ENCODE data around the gene SMAD5. TPM values are rescaled to one million over a fixed set of nuclear protein-coding genes. Genes with fewer than 3 reads are reported as not detected.

Gene SMAD5
- total RNA-seq, result 39.0 and 40.2 TPM in 2 replicates

DNA sequence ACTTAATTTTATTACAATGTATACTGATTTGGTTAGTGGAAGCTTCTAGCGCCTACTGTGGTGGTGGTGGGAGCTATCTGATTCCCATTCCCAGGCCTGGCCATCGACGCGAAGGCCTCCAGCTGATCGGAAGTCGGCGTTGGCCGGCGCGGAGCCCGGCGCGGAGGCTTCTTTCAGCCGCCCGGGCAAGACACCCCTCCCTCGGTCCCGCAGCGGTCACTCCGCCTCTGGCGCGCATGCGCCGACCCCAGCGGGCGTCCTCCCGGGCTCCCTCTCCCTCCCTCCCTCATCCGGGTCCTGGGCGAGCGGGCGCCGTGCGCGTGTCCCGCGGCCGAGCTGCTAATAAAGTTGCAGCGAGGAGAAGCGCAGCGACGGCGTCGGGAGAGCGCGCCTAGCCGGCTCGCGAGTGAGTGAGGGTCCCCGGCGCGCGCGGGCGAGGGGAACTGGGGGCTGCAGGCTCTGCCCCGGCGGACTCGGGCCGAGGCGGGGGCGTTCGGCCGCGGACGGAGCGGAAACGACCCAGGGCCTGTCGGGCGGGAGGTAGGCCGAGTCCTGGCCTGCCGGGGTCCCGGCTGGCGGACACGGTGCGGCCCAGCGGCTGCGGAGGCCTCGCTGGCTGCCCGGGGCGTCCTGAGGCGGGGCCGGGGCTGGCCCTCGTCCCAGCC lies at the start of gene SMAD5:
SMAD5 (plus strand) TSS at position 289 of the 665 bp plus-strand sequence. CDS start 20,916 bp downstream, outside the sequence.

DNA sequence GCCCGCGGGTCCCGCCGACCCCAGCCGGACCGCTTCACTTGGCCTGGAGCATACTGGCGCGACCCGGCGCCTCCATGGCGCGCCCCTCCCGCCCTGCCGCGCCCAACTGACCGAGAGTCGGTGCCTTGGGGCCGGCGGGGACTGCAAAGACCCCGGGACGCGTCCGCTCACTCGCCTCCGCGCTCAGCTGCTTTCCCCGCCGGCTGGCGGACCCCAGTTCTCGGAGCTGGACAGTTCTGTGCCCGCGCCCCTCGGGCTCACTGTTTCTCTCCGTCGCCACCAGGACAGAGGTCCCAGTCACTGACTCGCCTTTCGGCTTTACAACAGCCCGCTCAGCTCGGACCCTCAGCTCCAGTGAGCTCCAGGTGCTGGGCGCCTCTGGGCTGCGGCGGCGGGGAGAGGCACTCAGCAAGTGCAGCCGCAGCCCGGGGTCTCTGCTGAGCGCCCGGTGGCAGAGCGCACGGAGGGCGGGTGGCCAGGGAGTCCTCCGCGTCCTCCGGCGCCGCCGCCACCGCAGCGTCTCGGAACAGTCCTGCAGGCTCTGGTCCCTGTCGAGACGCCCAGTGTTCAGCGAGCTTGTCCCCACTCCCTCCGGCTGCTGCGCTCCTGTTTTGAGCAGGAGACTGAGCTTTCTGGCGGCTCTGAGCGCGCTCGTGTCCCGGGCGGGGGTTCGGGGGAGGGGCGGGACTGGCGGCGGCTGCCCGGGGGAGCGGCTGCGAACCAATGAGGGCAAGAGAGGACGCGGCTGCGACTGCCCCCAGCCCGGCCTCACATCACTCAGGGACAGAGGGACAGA lies 60.1 kb downstream of the SMAD5 start, which contains the start of gene SMIM32:
SMIM32 (minus strand) TSS at position 637 of the 796 bp plus-strand sequence. CDS start 638 bp downstream, outside the sequence.

Other genes with a start within 250 kb of the SMAD5 start
- not detected in 2 replicates for gene IL9, start 237.0 kb upstream of the SMAD5 start, total RNA-seq
- not detected in 2 replicates for gene LECT2, start 177.9 kb upstream of the SMAD5 start, total RNA-seq
- 985 and 2,490 TPM in 2 replicates for gene TGFBI, start 103.9 kb upstream of the SMAD5 start, total RNA-seq
- not detected in 2 replicates for gene SMIM32, start 60.3 kb downstream of the SMAD5 start, total RNA-seq
- gene TRPC7, start 232.7 kb downstream of the SMAD5 start, total RNA-seq, result not detected in 2 replicates